NCI-H187 treated with DMSO at 0.1 percent for 48 hours (cell line): Measurements from ENCODE around the gene CCDC17.
"Not testable (repeated sequence)": the region's sequence is repeated elsewhere in the genome, so short reads cannot be mapped to it uniquely, and the experiment has no call there.

Source experiments
- DNase-seq: peaks from one replicate; lab custom pipeline; 2025; lab: John Stamatoyannopoulos, UW

CCDC17 gene

GRCh38 chr1:45621895-45622523 lies 1.8 kb downstream of the CCDC17 start:
- no peak for DNase-seq

DNA sequence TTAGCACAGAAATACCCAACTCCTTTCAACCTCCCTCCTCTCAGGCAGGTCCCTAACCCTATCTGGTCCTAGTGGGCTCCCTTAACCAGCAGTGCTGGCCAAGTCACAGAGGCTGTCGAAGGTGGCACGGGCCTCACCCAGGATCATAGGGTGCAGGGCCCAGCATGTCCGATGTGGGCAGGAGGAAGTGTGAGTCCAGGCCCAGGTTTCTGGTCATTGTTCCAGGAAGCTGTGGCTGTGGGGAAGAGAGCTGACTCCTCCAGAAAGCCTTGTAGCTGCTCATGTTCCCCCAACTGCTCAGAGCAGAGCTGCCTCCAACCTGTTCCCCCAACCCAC lies 2.4 kb downstream of the CCDC17 start:
- DNase-seq, result no peak

GRCh38 chr1:45620588-45621500 lies 3.0 kb downstream of the CCDC17 start:
- no peak for DNase-seq

DNA sequence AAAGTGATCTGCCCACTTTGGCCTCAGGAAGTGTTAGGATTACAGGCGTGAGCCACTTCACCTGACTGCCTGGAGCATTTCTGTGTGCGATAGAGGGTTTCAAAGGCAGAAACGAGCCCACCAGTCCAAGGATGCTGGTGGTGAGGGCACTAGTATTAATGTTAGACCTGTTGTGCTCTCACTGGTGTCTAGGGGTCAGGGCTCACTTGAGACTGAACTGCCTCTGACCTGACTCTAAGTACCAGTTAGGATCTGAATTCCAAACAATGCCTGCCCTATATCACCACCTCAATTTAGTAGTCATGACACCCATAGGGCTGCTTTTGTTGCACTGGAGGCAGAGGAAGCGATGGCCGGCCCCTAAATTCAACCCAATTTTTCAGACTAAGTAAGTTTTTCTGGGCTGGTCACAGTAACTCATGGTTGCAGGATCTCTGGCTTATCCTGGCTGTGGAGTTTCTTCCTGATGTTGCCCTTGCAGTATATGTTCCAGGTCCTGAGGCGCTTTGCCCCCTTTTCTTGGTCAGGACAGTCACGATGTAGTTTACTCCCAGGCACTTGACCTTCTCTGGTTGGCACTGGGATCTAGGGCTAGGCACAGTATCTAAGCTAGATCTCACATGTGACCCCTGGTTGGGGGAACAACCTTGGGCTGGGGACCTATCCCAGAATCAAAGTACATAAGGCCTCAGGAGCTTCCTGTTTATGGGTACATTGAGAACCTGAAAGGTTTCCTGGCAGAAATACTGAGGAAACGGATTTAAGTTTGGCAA lies 4.5 kb downstream of the CCDC17 start:
- no peak for DNase-seq

- DNase-seq, result no peak
These were observed 6.2 kb downstream of the CCDC17 start for GRCh38 chr1:45617618-45618017.

- DNase-seq, result no peak
These were observed 8.0 kb downstream of the CCDC17 start for GRCh38 chr1:45615885-45616284.

DNA sequence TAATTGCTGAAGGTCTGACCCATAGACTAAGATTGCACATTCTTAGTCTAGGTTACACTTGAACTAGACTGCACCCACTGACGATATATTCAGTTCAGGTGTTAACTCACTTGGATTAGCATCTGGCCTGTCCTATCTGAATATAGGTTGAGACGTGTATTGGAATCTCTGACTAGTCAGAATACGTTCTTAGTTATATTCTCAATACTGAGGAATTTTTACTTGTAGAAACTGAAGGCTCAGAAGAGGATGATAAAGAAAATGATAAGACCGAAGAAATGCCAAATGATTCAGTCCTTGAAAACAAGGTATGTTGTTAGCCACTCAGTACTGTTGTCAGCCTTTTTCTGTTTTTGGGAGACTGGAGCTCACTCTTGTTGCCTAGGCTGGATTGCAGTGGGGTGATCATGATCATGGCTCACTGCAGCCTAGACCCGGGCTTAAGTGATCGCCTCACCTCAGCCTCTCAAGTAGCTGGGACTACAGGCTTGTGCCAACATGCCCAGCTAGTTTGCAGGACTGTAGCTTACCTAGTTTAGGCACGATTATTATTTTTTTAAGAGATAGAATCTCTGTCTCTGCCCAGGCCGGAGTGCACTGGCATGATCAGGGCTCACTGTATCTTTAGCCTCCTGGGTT lies 10.8 kb downstream of the CCDC17 start:
- no peak for DNase-seq

GRCh38 chr1:45610589-45611226 lies 13.1 kb downstream of the CCDC17 start:
- no peak for DNase-seq

- DNase-seq, result no peak
These were observed 15.4 kb downstream of the CCDC17 start for GRCh38 chr1:45608175-45609156.

DNA sequence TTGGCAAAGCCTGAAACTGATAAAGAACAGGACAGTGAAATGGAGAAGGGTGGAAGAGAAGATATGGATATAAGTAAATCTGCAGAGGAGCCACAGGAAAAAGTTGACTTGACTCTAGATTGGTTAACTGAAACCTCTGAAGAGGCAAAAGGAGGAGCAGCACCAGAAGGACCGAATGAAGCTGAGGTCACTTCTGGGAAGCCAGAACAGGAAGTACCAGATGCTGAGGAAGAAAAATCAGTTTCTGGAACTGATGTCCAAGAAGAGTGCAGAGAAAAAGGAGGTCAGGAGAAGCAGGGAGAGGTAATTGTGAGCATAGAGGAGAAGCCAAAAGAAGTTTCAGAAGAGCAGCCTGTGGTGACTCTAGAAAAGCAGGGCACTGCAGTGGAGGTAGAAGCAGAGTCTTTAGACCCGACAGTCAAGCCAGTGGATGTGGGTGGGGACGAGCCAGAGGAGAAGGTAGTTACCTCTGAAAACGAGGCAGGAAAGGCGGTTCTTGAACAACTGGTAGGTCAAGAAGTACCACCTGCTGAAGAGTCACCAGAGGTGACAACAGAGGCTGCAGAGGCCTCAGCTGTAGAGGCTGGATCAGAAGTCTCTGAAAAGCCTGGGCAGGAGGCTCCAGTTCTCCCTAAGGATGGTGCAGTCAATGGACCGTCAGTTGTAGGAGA lies 16.3 kb downstream of the CCDC17 start:
- no peak for DNase-seq

DNA sequence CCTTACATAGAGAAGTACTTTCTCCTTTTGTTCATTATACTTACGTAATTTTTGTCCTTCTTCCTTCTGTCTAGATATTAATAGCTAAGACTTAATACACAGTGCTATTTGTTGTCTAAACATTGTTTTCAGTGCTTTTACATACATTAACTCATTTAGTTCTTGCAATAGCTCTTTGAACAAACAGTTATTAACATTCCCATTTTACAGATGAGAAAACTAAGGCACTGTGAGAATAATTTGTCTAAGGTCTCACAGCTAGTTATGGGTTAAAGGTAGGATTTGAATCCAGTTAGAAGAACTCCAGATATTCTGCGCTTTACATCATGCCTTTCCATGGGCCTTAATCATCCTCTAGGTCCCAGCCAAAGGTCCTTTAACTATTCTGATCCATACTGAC lies 19.6 kb downstream of the CCDC17 start:
- DNase-seq, result no peak

GRCh38 chr1:45596765-45597164 lies 27.1 kb downstream of the CCDC17 start:
- DNase-seq, result not testable (repeated sequence)

DNA sequence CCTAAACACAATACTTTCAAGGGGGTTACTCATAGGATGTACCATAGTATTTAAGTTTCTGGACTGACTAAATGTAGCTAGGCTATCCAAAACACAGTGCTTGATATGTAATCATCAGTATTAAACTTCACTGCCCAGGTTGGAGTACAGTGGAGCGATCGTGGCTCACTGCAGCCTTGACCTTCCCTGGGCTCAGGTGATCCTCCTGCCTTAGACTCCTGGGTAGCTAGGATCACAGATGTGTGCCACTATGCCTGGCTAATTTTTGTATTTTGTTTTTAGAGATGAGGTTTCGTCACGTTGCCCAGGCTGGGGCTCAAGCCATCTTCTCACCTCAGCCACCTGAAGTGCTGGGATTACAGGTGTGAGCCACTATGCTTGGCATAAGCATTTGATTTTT lies 29.4 kb downstream of the CCDC17 start:
- no peak for DNase-seq

GRCh38 chr1:45589861-45590260 lies 34.0 kb downstream of the CCDC17 start:
- no peak for DNase-seq

- DNase-seq, result no peak
These were observed 37.1 kb downstream of the CCDC17 start for GRCh38 chr1:45586769-45587168.

DNA sequence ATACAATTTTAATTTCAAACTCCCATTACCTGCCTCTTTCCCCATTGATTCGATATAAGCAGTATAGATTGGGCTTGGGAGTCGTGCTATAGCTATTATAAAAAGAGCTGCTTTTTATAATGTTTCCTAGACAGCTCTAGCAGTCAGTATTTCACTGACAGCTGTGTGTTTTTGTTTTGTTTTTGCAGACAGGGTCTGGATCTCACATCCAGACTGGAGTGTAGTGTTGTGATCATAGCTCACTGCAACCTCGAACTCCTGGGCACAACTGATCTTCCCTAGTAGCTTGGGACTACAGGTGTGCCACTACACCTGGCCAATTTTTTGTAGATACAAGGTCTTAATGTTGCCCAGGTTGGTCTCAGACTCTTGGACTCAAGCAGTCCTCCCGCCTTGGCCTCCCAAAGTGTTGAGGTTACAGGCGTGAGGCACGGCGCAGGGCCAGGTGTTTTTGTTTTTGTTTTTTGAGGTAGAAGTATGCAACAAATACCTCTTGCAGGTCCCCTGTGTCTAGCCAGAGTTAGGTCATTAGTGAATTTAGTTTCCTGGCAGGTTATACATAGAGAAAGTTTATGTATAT lies 38.3 kb downstream of the CCDC17 start:
- DNase-seq, result no peak

DNA sequence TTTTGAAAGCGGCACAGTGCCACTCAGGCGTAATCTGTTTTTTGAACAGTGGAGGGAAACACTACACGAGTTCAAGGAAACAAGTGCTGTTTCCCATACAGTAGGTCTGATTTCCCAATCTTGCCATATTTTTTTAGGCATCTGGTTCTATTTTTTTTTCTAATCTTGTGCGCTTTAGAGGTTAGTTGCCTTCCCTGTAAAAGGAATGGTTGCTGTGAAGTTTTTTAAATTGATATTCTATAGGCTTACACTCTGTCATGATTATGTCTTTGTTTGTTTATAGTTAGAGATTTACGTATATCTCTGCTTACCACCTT lies 38.8 kb downstream of the CCDC17 start:
- DNase-seq, result no peak

DNA sequence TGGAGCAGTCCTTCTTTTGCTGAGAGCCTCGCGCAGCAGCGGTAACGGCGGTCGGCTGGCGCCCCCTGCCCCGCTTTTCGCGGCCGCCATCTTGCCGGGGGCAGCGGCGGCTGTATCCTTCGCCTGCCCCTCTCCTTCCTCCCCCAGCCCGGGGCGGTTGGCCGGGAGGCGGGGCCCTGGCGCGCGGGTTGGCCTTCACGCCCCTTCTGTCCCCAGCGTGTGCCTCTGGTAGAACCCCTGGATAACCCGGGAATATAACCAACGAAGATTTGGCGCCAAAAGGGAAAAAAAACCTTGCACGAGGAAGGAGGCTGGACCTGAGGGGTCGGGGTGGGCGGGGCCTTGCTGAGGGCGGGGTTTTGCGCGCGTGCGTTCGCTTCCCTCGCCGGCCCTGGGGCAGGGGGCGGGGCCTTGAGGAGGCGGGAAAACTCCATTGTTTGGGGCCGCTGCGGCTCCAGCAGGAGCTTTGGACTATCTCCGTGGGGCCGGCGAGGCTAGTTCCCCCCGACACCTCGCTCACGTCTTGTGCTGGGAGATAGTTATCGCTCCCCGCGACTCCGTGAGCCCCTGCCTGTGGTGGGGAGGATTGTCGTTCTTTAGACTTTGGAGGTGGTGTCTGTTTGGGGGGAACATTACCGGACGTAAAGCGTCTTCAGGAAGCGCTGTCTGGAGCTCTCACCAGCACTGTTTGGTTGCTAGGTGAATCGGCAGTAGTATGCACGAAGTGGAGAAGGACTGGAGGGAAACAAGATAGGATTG lies 39.3 kb downstream of the CCDC17 start:
- DNase-seq, result peak; percentile 31
